Aorta (tissue), 5 donors: ENCODE data around the gene FRZB. TPM values are rescaled to one million over a fixed set of nuclear protein-coding genes. Genes with fewer than 3 reads are reported as not detected.

ENCODE experiments used
- ATAC-seq: fragments of 200-7000 bp; cut with Tn5 transposase; one replicate; pipeline ENCODE4 v1.9.1; 2022; ENCODE audit warnings: moderate library complexity; ENCODE audit not compliant: low FRiP score
- DNase-seq, 2 donors: peaks; one replicate each; pipeline ENCODE4 v3.0.0-alpha.2; 2020
- H3K27ac ChIP-seq, 2 donors: one replicate each; pipeline ENCODE4 v1.5.1; 2013; ENCODE audit warnings: low read length in 2 of 2, mild to moderate bottlenecking in 2 of 2, moderate library complexity in 2 of 2, control low read depth in 1 of 2, inconsistent platforms in 1 of 2, low read depth in 1 of 2
- H3K27me3 ChIP-seq, 2 donors: one replicate each; pipeline ENCODE4 v1.6.1; 2013; ENCODE audit warnings: control low read depth in 1 of 2, low read length in 1 of 2, mild to moderate bottlenecking in 1 of 2, moderate library complexity in 1 of 2; ENCODE audit not compliant: insufficient read depth in 2 of 2, control insufficient read depth in 1 of 2
- H3K36me3 ChIP-seq, 2 donors: one replicate each; pipeline ENCODE4 v1.6.1; 2013; ENCODE audit warnings: control low read depth in 1 of 2, low read length in 1 of 2, mild to moderate bottlenecking in 1 of 2; ENCODE audit not compliant: insufficient read depth in 2 of 2, control insufficient read depth in 1 of 2
- H3K4me1 ChIP-seq, 2 donors: one replicate each; pipeline ENCODE4 v1.6.1; 2013; ENCODE audit warnings: low read length in 2 of 2, control low read depth in 1 of 2, mild to moderate bottlenecking in 1 of 2, moderate library complexity in 1 of 2; ENCODE audit not compliant: insufficient read depth in 2 of 2, control insufficient read depth in 1 of 2
- H3K4me3 ChIP-seq, 2 donors: one replicate each; pipeline ENCODE4 v1.5.1; 2013; ENCODE audit warnings: low read length in 2 of 2, control low read depth in 1 of 2, mild to moderate bottlenecking in 1 of 2
- H3K9me3 ChIP-seq: one replicate; pipeline ENCODE4 v1.6.1; 2013; ENCODE audit warnings: mild to moderate bottlenecking, low read length; ENCODE audit not compliant: control insufficient read depth
- WGBS, 2 donors: extraction: QIAGEN DNeasy Blood & Tissue Kit; methylation state at CpG; one replicate each; pipeline ENCODE4 v1.1.7; 2013; 5-methylcytosine and 5-hydroxymethylcytosine counted together
- intact Hi-C, 2 donors: fragments of 100-400 bp; cut with DNase I; formaldehyde crosslinking; loops; one replicate each; pipeline versions ENCODE4 v1.14.2 to v1.15.0; 2022
- long read RNA-seq, 2 donors: library from polyadenylated mRNA; unstranded; transcript quantifications; one replicate each; pipeline ENCODE4 v2.0.0, GENCODE V29; 2020 to 2021
- polyA plus RNA-seq, 2 donors: library from polyadenylated mRNA; stranded (reverse); fragments of 200-250 nt; gene quantifications; one replicate each; pipeline ENCODE4 v1.2.3, GENCODE V29; 2013
- total RNA-seq, 2 donors: library from RNA; stranded (reverse); fragmentation: NEBNext Ultra II Directional; extraction: Animal tissue kit (Norgen Biotek cat#: 25700); gene quantifications; one replicate each; pipeline ENCODE4 v1.2.1, GENCODE V29; 2021
- donor health status: healthy with polysubstance abuse.
- donor health status: Bipolar disorder and iron deficiency.
- donor health status: DM: no; HTN: no; CAD: no.
- donor health status: DM: no; HTN: no; CAD: no.
- donor health status: DM: yes; HTN: yes; CAD: no.

FRZB gene
- 100 to 1,000 TPM in 1 of 2 donors, 10 to 100 TPM in 1; 71.4 to 122 TPM for total RNA-seq
- 100 to 1,000 TPM in 1 of 2 donors, 10 to 100 TPM in 1; 47.9 to 277 TPM for polyA plus RNA-seq
- long read RNA-seq, donor 1, transcript FRZB-201 (6 exons, 3,162 nt) = major isoform, 1,129 of 1,152 reads
- long read RNA-seq, donor 1, partial matches to known transcripts = 17 of 1,152 reads
- long read RNA-seq, donor 1, other reads (novel, unspliced or antisense) = 6 of 1,152 reads
- long read RNA-seq, donor 2, transcript FRZB-201 (6 exons, 3,162 nt) = major isoform, 190 of 197 reads
- long read RNA-seq, donor 2, partial matches to known transcripts = 4 of 197 reads
- long read RNA-seq, donor 2, other reads (novel, unspliced or antisense) = 3 of 197 reads

DNA sequence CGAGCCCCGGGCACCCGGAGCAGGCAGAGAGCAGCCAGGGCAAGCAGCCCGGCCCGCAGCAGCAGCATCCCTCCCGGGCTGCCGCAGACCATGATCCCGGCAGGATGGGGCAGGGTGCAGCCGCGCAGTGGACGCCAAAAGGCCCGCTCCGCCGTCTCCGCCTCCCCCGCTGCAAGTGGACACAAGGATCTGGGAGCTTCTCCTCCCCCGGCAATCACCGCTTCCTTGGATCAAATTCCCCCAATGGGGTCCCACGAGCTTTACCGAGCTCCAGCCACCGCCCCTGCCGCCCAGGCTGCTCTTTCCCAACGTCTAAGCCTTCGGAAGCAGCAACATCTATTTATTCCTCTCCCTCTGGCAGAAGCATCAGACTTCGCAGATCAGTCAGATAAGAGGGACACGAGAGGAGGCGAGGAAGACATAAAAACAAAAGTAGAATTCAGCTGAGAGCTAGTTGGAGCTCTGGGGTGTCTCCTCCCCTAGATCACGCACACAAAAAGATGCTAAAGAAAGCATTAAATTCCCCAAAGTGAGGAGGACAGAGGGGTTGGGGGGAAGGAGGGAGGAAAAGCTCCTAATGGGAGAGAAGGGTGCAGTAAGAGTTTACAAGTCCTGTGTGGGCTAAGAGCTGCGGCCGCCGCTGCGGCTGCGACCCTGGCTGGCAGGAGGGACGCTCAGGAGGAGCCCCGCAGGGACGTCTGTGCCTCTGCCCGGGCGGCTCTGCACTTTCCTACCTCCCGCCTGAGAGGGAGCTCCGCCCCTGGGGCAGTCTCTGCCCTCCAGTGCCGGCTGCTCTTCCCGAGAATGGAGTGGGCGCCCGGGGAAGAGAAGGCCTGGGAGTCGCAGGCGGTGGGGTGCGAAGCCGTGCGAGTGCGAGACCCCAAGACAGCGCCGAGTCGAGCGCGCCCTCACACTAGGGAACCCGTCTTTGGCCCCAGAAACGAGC is at the start of gene FRZB:
Gene FRZB, minus strand, starts transcription at position 177 of the 946 bp plus-strand sequence. Its CDS starts 85 bp downstream, at position 92.
- Histone ChIP-seq H3K9me3 (no peaks in the 10 kb centered on the region), H3K27ac (peak within 1 kb of the TSS; percentile 63 to 75), H3K27me3 (no peaks in the 10 kb centered on the region), H3K4me1 (no peaks in the 10 kb centered on the region), H3K4me3 (peak within 1 kb of the TSS; percentile 61 to 66), H3K36me3 (no peaks in the 10 kb centered on the region)
- DNase-seq (peak; percentile 77 to 90), ATAC-seq (peak; percentile 87)
- WGBS, 2 donors = 0 to 1% methylated on average over 46 to 57 of the region's 57 CpGs
- intact Hi-C loops = loop anchor here in 1 of 2 donors (5.0 kb wide), 1 partner anchor 74 kb away; no protein-coding TSS in a partner anchor

DNA sequence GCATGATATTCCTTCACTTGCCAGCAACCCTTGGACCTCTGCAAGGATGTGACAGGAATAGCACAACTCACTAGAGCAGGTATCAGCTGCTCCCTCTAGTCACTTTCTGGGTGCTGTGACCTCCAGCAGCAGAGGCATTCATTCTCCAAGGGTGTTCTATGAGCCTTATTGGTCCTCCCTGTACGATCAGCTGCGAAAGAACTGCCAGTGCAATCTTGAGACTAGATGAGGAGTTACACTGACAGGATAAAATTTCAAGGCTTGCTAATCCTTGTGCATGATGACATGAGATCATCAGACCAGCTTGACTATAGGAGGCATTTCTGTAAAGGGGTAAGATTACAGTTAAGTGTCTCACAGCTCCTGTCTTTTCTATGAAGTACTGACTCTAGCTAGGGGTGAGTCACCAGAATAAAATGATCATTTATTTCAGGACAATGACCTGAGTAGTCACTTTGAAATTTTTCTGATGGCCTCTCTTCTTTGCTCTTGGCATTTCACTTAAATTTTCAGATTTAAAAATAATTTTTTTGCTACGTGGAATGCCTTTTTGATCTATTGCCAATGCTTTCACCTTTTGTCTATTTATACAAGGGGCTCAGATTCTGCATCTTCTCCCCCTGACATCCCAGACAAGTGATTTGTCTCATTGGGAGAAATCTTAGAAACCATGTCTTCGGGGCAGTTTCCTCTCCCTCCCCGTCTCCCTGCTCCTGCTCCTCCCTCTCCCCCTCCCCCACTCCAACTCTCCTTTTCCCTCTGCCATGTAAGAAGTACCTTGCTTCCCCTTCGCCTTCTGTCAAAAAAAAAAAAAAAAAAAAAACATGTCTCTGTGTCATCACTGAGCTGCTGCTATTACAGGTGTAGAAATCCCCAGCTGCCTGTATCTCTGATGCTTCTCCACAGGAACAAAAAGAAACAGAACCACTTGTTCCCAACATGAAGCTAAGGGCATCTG is 49.2 kb upstream of the FRZB start:
- DNase-seq = no peak
- no peak for ATAC-seq
- intact Hi-C loops = no loop called here
- Histone ChIP-seq H3K27me3 (no peaks in the 10 kb centered on the region), H3K9me3 (no peaks in the 10 kb centered on the region), H3K36me3 (peaks cover 0 to 2% of the 10 kb centered on the region in 2 donors), H3K4me1 (peaks cover 2 to 7% of the 10 kb centered on the region in 2 donors), H3K27ac (peak overlapping the region in 1 of 2 donors; percentile 33), H3K4me3 (no peak overlapping the region)
- 63 to 66% methylated on average over 6 of the region's 6 CpGs for WGBS, 2 donors

GRCh38 chr2:182914852-182915251 is 48.4 kb upstream of the FRZB start:
- H3K9me3 ChIP-seq = no peaks in the 10 kb centered on the region
- H3K4me1 ChIP-seq = peaks cover 2 to 7% of the 10 kb centered on the region in 2 donors
- no peak overlapping the region for H3K27ac ChIP-seq
- no peak overlapping the region for H3K4me3 ChIP-seq
- intact Hi-C loops = no loop called here
- 93 to 95% methylated on average over 1 of the region's 1 CpG for WGBS, 2 donors
- no peak for DNase-seq
- H3K36me3 ChIP-seq = peaks cover 0 to 4% of the 10 kb centered on the region in 2 donors
- no peak for ATAC-seq
- no peaks in the 10 kb centered on the region for H3K27me3 ChIP-seq

- no peak overlapping the region for H3K4me3 ChIP-seq
- no peaks in the 10 kb centered on the region for H3K27me3 ChIP-seq
- no peak overlapping the region for H3K27ac ChIP-seq
- ATAC-seq = no peak
- H3K36me3 ChIP-seq = peaks cover 0 to 4% of the 10 kb centered on the region in 2 donors
- H3K4me1 ChIP-seq = peaks cover 2 to 7% of the 10 kb centered on the region in 2 donors
- intact Hi-C loops = no loop called here
- WGBS, 2 donors = 89 to 90% methylated on average over 1 of the region's 1 CpG
- DNase-seq = no peak
- H3K9me3 ChIP-seq = no peaks in the 10 kb centered on the region
Measured at GRCh38 chr2:182913064-182913463, 46.6 kb upstream of the FRZB start.

DNA sequence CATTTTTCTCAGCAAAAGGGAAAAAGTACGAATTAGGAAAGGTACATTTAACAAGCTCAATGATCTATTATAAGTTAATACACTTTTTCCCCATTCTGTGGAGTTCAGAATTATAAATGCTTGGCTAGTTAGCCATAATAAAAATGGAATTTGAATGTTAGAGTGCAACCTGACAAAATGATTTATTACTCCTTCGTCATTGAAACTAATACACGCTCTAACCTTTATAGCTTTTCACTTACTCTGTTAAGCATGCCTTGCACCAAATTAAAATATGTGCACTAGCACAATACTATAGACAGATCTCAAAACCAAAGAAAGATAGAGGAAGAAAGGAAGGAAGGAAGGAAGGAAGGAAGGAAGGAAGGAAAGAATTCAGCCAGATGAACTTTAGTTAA is 46.1 kb upstream of the FRZB start:
- no peaks in the 10 kb centered on the region for H3K27me3 ChIP-seq
- DNase-seq (no peak), ATAC-seq (no peak)
- H3K27ac ChIP-seq = no peak overlapping the region
- H3K9me3 ChIP-seq = no peaks in the 10 kb centered on the region
- H3K4me1 ChIP-seq = peaks cover 0 to 7% of the 10 kb centered on the region in 2 donors
- 32 to 37% methylated on average over 3 of the region's 3 CpGs for WGBS, 2 donors
- H3K36me3 ChIP-seq = peaks cover 0 to 4% of the 10 kb centered on the region in 2 donors
- H3K4me3 ChIP-seq = no peak overlapping the region
- intact Hi-C loops = no loop called here

DNA sequence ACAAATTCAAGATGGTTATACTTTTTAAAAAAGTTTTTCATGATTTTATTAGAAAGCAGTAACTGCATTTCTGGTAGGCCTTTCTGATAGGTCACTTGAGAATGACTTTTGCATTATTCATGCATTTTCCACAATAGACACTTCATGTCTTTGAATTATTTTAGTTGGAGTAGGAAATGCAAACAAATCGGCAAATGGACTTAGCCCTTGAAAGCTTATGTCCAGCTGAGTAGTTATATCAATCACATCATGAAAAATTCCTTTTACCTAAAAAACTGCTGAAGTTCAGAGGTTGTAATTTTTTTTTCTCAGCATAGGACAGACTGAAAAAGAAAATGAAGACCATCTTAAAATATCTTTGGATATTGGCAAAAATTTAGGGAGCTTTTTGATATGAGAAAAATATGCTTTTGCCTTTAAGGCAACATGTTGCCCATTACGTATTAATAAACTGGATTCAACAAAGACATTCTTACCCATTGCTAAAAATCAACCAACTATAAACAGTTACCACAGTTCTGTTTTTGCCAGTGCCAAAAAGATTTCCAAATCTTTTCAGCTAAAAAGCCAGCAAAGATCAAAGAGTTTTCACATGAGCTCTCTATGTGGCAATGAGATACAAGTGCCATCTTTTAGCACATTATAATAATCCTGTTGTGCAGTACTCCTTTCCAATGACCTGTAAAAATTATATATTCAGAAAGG is 45.5 kb upstream of the FRZB start:
- DNase-seq (no peak), ATAC-seq (no peak)
- Histone ChIP-seq H3K9me3 (no peaks in the 10 kb centered on the region), H3K36me3 (peaks cover 0 to 4% of the 10 kb centered on the region in 2 donors), H3K27me3 (no peaks in the 10 kb centered on the region), H3K4me3 (no peak overlapping the region), H3K27ac (peak overlapping the region in 1 of 2 donors; percentile 28), H3K4me1 (peaks cover 2 to 7% of the 10 kb centered on the region in 2 donors)
- 28 to 40% methylated on average over 2 of the region's 2 CpGs for WGBS, 2 donors
- intact Hi-C loops = no loop called here

- no peak overlapping the region for H3K4me3 ChIP-seq
- peaks cover 2 to 5% of the 10 kb centered on the region in 2 donors for H3K4me1 ChIP-seq
- H3K9me3 ChIP-seq = no peaks in the 10 kb centered on the region
- peak overlapping the region in 1 of 2 donors; percentile 10 for H3K27ac ChIP-seq
- WGBS, 2 donors = 95 to 98% methylated on average over 1 of the region's 1 CpG
- intact Hi-C loops = no loop called here
- no peak for ATAC-seq
- H3K27me3 ChIP-seq = no peaks in the 10 kb centered on the region
- DNase-seq = no peak
- peaks cover 0 to 4% of the 10 kb centered on the region in 2 donors for H3K36me3 ChIP-seq
Measured at GRCh38 chr2:182910965-182911364, 44.5 kb upstream of the FRZB start.
